GM19397 (cell line): Measurements from ENCODE around the gene DISC1.

Experiments
- ATAC-seq: cut with Tn5 transposase; IDR thresholded peaks from one replicate; pipeline ENCODE4 v1.9.1; 2021; ENCODE audit warnings: mild to moderate bottlenecking, moderate library complexity; ENCODE audit not compliant: unreplicated experiment

DISC1 gene

DNA sequence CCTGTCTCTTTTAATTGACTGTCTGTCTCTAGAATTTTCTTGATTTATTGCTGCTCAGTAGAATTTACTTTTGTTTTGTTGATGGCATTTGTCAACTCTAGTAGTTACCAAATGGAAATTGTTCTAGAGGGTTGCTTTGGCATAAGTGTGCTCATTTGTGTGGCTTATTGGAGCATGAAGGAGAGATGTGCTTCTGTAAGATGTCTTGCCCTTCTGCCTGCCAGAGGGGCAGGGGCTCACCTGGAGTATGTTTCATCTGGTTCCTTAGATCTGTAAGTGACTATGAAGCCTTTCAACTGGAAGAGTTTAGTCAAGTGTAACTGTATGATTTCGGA, 345.5 kb downstream of the DISC1 start:
- no peak for ATAC-seq

DNA sequence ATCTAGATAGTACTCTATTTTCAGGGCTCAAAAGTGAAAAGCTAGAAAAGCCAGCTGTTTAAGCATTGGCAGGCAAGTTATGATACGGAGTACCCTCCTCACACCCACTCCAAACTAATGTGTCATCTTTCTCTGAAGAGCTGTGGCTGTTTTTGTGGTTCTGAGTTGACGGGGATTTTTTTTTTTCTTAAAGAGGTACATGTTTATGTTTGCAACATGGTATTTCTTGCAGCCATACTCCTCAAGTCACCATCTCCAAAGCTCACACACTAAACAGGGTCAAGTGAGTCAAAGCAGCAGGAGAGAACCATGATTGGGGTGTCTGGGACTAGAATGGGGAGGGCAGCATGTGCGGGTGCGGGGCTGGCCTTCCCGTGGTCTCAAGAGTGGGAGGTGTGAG, 347.2 kb downstream of the DISC1 start:
- ATAC-seq, result no peak

DNA sequence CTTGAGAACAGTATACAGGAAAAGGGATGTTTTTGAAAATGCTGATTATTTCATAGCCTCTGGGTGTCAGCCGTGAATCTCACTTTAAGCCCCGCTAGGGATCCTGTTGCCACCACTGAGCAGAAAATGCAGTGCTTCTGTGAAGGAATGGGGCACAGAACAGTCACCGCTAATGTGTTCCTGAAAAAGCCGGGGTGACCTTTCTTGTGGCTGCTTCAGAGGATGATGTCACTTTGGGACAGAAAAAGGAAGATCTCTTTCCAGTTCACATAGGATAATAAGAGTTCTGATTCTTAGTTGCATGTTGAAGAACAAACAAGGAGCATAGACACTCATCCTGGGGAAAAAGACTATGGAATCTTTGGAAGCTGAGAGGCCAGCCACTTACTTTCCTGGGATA, 349.6 kb downstream of the DISC1 start:
- no peak for ATAC-seq

DNA sequence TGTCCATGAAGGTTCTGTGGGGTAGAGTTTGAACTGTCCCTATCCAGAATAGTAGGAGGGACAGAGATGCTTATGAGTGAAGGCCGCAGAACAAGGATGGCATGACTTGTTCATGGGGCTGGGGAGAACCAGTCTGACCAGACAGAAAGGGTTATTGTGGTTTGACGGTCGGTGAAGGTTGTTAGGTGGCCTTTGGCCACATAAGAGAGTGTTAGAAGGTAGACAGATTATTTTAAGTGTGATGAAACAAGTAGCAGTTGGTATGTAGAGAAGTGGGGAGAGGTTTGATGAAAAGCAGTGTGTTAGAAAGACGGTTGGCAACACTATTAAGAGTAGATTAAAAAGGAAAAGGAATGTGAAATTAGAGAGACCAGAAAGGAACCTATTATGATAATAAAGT, 355.1 kb downstream of the DISC1 start:
- no peak for ATAC-seq

DNA sequence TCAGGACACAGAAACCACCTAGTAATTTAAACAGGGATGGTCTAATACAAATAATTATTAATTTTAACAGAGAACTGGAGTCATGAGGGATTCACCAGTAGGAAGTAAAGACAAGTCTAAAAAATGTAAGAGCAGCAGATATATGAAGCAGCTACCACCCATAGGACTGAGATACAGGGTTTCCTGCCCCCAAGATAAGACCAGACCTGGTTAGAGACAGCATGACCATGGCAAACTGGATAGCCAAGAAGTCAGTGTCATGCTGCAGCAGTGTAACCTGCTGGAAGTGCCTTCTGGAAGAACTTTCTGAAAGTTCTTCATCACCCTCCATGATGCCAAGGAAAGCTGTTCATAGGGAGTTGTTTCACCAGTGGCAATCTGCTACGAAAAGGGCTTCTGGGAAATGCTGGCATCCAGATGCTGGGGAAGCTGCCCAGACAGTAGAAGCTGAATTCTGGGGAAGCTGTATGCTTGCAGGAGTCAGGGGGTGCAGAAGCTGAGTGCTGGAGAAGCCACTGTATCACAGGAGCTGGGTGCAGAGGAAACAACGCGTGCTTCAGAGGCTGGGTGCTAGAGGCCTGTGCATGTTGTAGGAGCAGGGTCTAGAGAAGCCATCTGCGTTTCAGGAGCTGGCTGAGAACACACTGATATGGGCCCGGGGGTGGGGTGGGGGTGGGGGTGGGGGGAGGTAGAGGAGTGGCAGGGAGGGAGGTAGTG, 356.4 kb downstream of the DISC1 start:
- no peak for ATAC-seq

DNA sequence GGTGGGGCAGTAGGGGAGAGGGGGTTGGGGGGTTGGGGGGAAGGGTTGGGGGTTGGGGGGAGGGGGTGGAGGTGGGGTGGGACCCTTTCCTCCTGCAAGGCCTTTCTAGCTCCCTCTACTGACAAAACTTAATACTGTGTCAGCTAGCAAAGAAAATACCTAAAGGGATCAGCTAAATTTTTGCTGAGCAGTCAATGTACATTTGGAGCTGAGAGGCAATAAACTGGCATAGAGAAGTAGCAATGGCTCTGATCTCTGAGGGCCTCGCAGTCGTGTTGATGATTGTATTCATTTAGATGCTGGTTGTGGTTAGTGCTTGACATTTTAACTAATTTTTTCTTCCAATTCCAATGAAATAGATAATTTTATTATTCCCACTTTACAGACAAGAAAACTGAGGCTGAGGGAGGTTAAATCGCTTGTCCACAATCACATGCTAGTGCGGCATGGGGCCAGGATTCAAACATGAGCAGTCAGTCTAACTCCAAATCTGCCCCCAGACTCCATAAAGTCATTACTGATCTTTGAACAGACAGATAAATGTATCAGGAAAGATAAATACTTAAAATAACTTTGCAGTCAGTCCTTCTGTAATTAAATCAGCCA, 357.1 kb downstream of the DISC1 start:
- no peak for ATAC-seq

DNA sequence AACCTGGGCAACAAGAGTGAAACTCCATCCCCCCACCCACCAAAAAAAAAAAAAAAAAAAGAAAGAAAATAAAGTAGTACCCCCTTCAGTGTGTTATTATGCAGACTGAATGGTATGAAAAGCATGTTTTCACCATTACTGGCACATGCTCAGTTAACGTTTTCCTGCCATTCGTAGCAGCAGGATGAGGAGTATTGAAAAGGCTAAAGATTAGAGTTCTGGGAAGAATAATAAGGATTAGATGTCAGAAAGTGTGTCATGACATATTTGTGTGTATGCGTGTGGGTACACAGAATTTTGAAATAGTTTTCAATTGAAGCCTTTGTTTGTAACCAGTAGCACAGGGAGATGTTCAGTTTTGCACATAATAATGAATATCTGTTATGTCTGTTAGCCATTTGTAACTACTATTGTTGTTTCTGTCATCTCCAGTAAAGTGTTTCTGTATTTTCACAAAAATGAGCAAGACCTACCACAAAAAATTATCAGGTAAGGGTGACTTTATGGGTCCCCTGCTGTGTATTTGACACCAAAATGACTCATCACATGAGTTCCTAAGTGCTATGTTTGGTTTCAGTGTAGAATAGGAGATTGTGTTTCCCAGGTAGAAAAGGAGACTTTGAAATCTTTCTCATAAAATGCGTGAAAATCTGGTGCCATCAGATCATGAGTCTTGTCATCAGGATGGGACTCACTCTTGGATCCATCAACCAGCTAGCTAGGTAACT, 358.9 kb downstream of the DISC1 start:
- no peak for ATAC-seq

DNA sequence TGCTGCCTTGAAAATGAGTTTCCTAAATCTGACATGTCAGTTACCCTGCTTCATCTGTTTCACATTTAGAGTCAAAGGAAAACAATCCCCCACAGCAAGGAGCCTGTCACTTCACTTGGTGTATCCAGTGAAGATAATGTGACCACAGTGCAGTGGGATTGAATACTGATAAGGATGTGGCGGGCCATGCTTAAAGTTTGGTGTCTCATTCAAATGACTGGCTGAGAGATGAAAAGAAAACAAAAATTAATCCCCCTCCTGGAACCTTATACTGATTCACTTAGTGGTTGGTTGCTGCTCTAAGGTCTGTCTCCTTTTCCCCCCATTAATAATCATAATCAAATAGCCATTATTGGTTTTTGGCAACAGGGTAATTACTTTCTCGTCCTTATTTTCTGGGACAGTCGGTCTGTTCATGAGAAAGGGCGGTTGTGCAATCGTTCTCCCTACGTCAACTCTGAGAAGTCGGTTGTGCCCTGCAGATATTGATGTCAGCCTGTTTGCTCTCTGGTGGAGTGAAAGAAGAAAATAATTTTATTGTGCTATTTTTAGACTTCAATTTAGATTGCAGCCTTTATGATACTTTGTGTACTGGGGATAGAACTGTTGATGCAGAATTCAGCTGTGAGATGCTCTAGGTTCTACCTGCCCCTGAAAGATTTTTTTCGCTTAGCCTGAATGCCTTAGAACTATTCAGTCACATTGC, 360.2 kb downstream of the DISC1 start:
- ATAC-seq, result no peak

DNA sequence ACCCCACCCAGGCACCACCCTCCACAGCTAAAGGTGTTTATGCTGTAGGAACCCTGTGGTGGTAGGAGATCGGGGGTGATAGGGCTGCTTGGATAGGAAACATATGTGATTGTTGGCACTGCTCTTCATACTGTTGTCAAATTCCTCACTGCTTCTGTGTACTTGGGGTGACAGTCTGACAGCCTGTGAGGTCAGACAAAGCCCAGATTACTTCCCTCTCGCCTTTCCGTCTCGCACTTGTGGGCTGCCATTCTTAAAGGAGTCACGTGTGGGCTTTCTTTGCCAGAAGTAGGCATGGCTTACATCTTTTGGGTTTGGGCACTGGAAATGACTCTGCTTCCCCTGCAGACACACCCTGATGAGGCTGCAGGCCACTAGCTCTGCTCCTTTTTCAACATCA, 363.8 kb downstream of the DISC1 start:
- ATAC-seq, result no peak

DNA sequence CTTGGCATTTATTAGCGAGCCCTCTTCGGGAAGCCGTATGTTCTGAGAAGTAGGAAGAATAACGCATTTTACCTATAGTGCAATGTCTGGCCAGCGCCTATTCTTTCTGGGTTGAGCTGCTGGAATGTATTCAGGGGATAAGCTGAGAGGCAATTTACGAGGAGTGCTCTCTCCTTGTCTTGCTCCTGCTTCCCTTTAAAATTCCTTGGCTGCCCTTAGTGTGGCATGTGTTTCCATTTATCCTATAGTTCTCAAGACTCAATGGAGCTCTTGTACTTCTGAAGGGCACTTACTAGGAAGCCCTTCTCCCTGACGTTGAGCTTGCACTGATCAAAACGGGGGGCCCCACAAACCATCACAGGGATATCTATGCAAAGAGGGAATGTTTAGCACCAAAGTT, 364.6 kb downstream of the DISC1 start:
- no peak for ATAC-seq

DNA sequence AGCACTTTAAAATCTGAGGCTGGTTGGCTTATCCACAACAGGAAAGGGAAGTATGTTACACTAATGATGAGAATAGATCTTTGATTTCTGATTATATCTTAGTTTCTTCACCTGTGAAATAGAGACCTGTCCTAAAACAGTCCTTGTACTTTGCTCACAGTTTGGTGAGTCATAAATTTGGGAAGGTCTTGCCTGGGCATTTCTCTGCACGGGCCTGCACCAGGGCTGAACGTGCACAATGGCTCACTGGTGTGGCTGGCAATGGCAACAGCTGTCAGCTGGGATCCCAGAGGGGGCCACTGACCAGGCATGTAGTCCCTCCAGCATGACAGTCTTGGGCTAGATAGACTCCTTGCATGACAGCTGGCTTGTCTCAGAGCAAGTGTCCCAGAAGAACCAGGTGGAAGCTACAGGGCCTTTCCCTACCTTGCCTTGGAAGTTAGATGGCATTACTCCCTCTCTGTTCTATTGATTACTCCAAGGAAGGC, 367.4 kb downstream of the DISC1 start:
- no peak for ATAC-seq

DNA sequence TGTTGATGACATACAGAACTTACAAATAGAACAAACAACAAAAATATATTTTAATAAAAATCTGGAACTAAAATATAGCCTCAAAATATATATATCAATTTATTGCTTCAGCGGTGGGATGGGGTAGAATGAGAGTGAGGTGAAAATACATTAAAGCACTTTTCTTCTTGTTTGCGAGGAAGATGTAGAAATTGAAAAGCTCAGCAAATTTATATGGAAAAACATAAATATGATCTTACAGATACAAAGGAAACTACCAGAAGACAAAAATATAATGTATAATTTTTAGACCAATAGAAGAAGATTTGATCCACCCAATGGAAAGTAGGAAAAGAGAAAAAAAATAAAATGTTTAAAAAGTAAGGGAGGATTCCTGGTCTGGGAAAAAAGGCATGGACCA, 372.2 kb downstream of the DISC1 start:
- ATAC-seq, result no peak

DNA sequence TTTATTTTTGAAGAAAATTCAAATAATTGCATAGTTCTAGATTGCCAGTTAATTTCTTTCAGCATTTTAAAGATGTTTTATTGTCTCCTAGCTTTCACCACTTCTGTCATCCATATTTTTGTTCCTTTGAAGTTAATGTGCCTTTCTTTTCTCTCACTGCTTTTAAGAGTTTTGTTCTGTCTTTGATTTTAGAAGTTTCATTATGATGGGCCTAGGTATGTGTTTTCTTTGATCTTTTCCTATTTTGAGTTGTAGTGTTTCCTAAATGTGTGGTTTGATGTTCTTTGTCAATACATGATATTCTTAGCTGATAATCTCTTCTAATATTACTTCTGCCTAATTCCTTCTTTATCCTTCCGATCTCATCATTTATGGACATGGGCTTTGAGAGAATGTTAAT, 378.7 kb downstream of the DISC1 start:
- no peak for ATAC-seq

DNA sequence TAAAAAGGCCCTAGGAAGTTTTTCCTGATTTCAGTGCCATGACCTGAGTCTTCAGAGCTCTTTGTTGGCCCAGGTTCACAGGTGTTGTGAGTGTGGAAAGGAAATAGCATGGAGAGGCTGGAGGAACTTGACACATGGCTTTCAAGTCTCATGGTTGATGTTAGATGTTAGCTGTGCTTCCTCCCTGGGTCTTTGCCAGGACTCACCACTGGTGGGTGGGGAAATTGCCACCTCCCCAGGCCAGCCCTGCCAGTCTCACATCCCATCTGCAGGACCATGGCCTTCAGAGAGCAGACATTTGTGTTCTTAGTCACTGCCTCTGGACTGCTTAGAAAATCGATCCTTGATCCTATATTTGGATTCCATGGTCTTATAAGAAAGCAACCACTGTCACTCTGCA, 383.2 kb downstream of the DISC1 start:
- no peak for ATAC-seq

DNA sequence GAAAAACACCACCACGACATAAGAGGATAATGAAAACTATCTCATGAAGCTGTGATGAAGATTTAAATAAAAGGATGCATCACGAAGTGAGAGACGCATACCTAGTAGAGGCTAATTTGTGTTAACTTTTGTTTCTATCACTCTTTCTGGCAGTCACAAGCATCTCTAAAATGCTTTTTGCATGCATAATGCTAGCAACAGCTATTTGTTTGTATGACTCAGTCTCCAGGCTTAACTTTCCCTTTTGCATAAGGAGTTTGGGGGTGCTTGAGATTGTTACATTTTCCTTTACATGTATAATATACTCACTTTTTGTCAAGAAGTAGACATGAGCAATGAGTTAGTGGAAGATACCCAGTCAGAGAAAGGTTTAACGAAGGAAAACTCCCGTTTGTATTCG, 385.4 kb downstream of the DISC1 start:
- ATAC-seq, result no peak

DNA sequence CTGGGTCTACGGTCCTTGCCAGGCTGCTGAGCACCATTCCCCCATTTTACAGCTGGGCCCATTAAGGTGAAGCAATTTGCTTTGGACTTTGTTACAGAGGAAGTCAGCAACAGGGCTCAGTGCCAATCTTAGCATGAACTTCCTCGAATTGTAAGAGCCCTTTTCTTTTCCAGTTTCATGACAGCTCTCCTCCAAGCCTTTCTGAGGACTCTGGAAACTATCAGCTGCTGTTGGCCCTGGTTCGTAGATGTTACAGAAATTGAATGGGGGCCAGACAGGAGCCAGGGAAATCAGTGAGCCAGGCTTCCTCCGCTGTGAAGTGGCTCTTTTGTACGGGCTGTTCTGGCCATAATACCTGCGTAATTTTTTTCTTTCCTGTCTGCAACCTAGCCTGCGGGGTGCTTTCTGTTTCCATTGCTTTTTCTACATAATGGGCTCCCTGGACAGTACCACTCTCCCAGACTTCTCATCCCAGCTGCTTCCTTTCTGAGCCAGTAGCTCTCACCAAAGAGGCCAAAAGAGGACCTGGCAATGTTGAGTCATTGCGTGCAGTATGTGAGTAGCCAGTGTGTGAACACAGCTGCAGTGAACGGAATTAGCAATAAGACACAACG, 386.3 kb downstream of the DISC1 start:
- no peak for ATAC-seq

DNA sequence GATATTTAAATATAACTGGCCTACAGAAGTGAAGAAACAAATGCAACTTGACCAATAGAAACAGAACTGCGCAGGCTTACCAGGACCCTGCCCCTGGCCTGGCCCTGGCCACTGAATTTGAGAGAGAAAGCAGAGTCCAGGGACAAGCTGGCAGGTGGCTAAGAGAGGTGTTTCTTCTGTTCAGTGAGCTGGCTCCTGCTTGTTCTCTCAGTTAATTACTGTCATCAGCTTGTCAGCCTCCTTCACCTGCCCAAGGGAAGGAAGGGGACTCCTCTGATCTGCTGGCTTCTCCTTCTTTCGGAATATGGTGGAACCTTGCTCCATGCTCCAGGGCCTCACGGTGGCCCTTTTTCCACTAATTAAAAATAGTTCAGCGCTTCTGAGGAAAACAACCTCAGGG, 388.4 kb downstream of the DISC1 start:
- no peak for ATAC-seq

DNA sequence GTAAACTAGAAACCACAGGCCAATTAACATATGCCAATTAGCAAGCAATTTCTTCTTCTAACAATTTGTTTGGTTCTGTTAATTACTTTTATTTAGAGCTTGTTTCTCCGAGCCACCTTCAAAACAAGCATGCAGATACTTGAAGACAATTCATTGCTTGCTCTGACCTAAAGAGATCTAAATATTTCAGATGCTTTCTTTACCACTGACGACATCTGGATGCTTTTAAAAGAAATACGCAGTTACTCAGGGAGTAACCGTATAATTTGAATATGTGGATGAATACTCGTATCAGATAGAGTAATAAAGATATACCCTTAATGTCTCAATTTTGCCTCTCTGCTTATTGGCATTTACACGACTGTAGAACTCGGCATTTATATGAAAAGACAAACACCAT, 390.0 kb downstream of the DISC1 start:
- ATAC-seq, result no peak

DNA sequence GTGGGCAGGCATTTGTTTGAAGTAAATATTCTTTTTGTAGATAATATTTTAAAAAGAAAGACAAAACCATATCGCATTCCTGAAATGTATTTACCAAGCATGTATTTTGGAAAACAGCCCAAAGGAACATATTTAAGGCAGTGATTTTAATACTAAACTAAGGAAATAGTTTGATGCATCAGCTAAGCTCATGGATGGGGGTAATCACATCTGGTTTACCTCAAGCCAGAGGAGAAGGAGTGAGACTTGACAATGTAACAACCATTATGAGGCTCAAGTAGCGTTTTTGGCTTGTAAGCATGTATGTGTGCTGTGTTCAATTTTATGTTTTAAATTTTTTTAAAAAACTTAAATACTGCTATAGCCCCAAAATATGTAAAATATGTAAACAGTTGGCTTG, 390.5 kb downstream of the DISC1 start:
- ATAC-seq, result no peak

DNA sequence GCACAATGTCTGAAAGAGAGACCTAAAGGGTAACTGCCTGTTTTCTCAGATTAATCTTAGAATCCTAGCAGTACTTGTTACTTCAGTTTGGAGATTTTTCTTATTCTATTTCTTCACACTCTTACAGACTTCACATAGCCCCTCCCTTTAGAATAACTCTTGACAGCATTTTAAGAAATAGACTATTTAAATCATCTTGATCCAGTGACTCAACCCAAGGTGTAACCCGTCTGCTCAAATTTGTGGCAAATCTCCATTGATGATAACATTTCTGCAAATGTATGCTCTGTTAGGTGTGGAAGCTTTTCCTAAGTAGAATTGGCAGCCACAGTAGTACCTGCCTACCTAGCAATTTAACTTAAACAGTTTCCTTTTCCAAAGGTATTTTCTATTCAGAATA, 391.2 kb downstream of the DISC1 start:
- ATAC-seq, result no peak
